HG03520 (cell line): Measurements from ENCODE around the gene ZNF653.
A peak's percentile ranks its signal among the peaks of the same experiment; 100 is the strongest.
"Not testable (repeated sequence)": the region's sequence is repeated elsewhere in the genome, so short reads cannot be mapped to it uniquely, and the experiment has no call there.

Experiments used
- ATAC-seq: cut with Tn5 transposase; IDR thresholded peaks from one replicate; pipeline ENCODE4 v1.9.1; 2021; ENCODE audit warnings: mild to moderate bottlenecking, moderate library complexity; ENCODE audit not compliant: unreplicated experiment

Gene ZNF653

DNA sequence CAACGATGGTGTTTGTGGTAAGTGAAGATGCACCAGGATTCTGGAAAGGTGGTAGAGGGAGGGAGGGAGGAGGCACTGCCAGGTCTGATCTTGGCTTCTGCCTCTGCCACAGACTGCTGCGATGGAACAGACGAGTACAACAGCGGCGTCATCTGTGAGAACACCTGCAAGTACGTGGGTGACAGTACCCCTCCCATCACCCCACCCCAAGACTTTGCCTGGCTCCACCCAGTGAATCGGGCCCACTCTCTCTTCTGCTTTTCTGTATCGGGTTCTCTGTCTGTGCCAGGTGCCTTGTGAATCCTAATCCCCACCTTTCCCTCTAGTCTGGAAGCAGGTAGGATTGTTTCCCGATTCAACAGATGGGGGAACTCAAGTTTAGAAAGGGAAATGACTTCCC is 67.7 kb downstream of the ZNF653 start:
- ATAC-seq: no peak

- no peak for ATAC-seq
Observed at GRCh38 chr19:11435833-11436313, 69.8 kb downstream of the ZNF653 start.

- peak; percentile 76 for ATAC-seq
Observed at GRCh38 chr19:11435057-11435832, 70.4 kb downstream of the ZNF653 start, which contains the start of the genes ODAD3 and PRKCSH. TSS of gene ODAD3 (minus strand) at chr19:11435121. CDS start at chr19:11435016, 105 bp downstream. TSS of gene PRKCSH (plus strand) at chr19:11435635. CDS start at chr19:11436118, 483 bp downstream.

GRCh38 chr19:11434703-11435056 is 71.0 kb downstream of the ZNF653 start:
- ATAC-seq: no peak

DNA sequence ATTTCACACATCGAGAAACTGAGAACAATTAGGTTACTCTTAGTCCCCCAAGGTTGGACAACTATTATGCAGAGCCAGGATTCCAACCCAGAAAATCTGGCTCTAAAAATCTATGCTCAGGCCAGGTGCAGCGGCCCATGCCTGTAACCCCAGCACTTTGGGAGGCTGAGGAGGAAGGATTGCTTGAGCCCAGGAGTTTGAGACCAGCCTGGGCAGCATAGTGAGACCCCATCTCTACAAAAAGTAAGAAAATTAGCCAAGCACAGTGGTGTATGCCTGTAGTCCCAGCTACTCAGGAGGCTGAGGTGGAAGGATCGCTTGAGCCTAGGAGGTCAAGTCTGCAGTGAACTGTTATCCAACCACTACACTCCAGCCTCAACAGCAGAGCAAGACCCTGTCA is 72.1 kb downstream of the ZNF653 start:
- not testable (repeated sequence) for ATAC-seq
